Nephron progenitor cell (in vitro differentiated cells): ENCODE results near the gene KRT86.
A peak's percentile ranks its signal among the peaks of the same experiment; 100 is the strongest.

Experiments used
- DNase-seq: peaks from one replicate; pipeline ENCODE4 v3.0.0; 2021
- H3K27ac Mint-ChIP-seq: 2 replicates; pipeline ENCODE4 v1.8.0; 2021; ENCODE audit warnings: mild to moderate bottlenecking, moderate library complexity, mixed read lengths
- H3K27me3 Mint-ChIP-seq: 2 replicates; pipeline ENCODE4 v1.8.0; 2021; ENCODE audit warnings: mild to moderate bottlenecking, low read depth, mixed read lengths; ENCODE audit not compliant: poor library complexity
- H3K36me3 Mint-ChIP-seq: 2 replicates; pipeline ENCODE4 v1.8.0; 2021; ENCODE audit warnings: low read depth, mixed read lengths
- H3K4me1 Mint-ChIP-seq: 2 replicates; pipeline ENCODE4 v1.8.0; 2021; ENCODE audit warnings: mixed read lengths
- H3K4me3 Mint-ChIP-seq: 2 replicates; pipeline ENCODE4 v1.8.0; 2021; ENCODE audit warnings: mild to moderate bottlenecking, moderate library complexity, mixed read lengths
- H3K9me3 Mint-ChIP-seq: 2 replicates; pipeline ENCODE4 v1.8.0; 2021; ENCODE audit warnings: mild to moderate bottlenecking, moderate library complexity, mixed read lengths
- CTCF ChIP-seq: fragments of 200-600 bp; sonication (generic); IDR thresholded peaks from 2 replicates; pipeline ENCODE4 v1.5.0; 2021; ENCODE audit warnings: antibody characterized with exemption

Gene KRT86

GRCh38 chr12:52270541-52271070, 3.8 kb upstream of the KRT86 start:
- Mint-ChIP-seq H3K4me1 (peaks cover 7% of the 10 kb centered on the region), H3K27me3 (peaks cover 47% of the 10 kb centered on the region)

GRCh38 chr12:52271158-52271557, 3.3 kb upstream of the KRT86 start:
- Mint-ChIP-seq H3K9me3 (no peaks in the 10 kb centered on the region), H3K27me3 (peaks cover 53% of the 10 kb centered on the region)

More at GRCh38 chr12:52270541-52271070, 3.8 kb upstream of the KRT86 start:
- Mint-ChIP-seq H3K36me3 (no peaks in the 10 kb centered on the region), H3K9me3 (no peaks in the 10 kb centered on the region), H3K27ac (no peak overlapping the region), H3K4me3 (no peak overlapping the region)
- no peak for TF ChIP-seq CTCF
- no peak for DNase-seq

GRCh38 chr12:52275686-52276085, 1.2 kb downstream of the KRT86 start:
- peaks cover 21% of the 10 kb centered on the region for H3K4me1 Mint-ChIP-seq
- DNase-seq: no peak
- no peaks in the 10 kb centered on the region for H3K36me3 Mint-ChIP-seq
- no peaks in the 10 kb centered on the region for H3K9me3 Mint-ChIP-seq
- peaks cover 64% of the 10 kb centered on the region for H3K27me3 Mint-ChIP-seq
- H3K4me3 Mint-ChIP-seq: no peak overlapping the region
- H3K27ac Mint-ChIP-seq: no peak overlapping the region
- TF ChIP-seq CTCF: no peak

More at GRCh38 chr12:52271158-52271557, 3.3 kb upstream of the KRT86 start:
- peaks cover 7% of the 10 kb centered on the region for H3K4me1 Mint-ChIP-seq
- no peaks in the 10 kb centered on the region for H3K36me3 Mint-ChIP-seq
- TF ChIP-seq CTCF: no peak
- H3K4me3 Mint-ChIP-seq: no peak overlapping the region
- no peak overlapping the region for H3K27ac Mint-ChIP-seq
- no peak for DNase-seq

- no peaks in the 10 kb centered on the region for H3K9me3 Mint-ChIP-seq
- peaks cover 29% of the 10 kb centered on the region for H3K4me1 Mint-ChIP-seq
- H3K27ac Mint-ChIP-seq: no peak overlapping the region
- H3K27me3 Mint-ChIP-seq: peaks cover 59% of the 10 kb centered on the region
- no peak for TF ChIP-seq CTCF
- H3K4me3 Mint-ChIP-seq: no peak overlapping the region
- no peak for DNase-seq
- H3K36me3 Mint-ChIP-seq: no peaks in the 10 kb centered on the region
Measured at GRCh38 chr12:52277486-52278245, 3.2 kb downstream of the KRT86 start.

- H3K27me3 Mint-ChIP-seq: peaks cover 55% of the 10 kb centered on the region
- DNase-seq: peak; percentile 89
- H3K4me1 Mint-ChIP-seq: peaks cover 29% of the 10 kb centered on the region
- H3K4me3 Mint-ChIP-seq: peak overlapping the region; percentile 80
- no peaks in the 10 kb centered on the region for H3K36me3 Mint-ChIP-seq
- peak; percentile 97 for TF ChIP-seq CTCF
- H3K27ac Mint-ChIP-seq: no peak overlapping the region
- H3K9me3 Mint-ChIP-seq: no peaks in the 10 kb centered on the region
Measured at GRCh38 chr12:52278575-52279421, 4.4 kb downstream of the KRT86 start.
